RKO (cell line): ENCODE results near the gene EHD1.

Experiments used
- DNase-seq: peaks from one replicate; pipeline ENCODE4 v3.0.0-alpha.2; 2016; ENCODE audit warnings: low spot score

Gene EHD1

DNA sequence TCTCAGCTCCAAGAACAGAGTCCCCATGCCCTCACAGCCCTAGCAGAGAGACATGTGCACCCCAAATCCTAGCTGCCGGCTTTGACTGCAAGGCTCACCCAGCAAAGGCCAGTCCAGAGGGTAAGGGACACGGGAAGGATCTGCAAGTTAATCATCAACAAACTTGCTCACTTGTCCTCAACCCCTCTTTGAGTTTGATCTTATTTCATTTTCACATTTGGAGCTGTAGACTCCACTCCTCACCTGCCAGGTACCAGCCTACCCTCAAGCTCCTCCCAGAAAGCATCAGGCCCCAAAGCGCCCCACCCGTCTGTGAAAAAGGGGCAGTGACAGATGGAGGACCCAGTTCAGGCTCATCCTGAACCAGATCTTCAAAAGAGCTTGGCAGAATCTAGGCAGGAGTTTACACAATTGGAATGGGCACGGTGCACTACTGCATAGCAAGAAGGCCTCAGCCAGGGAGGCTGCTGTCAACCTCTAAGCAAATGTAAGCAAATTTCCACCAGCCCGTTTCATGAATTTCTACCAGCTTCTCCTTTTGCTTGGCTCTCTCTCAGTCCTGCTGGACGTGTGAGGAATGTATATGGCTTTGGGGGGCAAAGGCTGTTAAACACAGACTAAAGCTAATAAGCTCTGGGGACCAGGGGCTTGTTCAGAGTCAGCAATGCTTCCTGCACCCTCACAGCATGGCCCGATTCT, 5.5 kb downstream of the EHD1 start:
- no peak for DNase-seq

DNA sequence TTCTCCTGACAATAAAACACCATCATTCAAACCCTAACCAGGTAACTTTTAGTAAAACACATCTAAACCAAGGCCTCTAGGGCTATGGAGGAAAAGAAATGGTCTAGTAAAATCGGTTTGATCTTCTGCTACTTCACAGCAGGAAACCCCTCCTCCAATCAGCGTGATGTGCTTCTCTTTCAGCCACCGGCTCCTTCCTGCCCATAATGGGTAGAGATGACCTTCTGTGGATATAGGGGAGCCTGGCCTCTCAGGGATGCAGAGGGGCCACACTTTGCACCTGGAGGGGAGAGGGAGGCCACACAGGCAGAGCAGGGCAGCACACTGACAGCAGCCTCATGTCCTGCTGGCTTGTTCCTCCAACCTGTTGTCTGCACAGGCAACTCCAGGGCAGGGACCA, 6.9 kb downstream of the EHD1 start:
- DNase-seq: no peak

DNA sequence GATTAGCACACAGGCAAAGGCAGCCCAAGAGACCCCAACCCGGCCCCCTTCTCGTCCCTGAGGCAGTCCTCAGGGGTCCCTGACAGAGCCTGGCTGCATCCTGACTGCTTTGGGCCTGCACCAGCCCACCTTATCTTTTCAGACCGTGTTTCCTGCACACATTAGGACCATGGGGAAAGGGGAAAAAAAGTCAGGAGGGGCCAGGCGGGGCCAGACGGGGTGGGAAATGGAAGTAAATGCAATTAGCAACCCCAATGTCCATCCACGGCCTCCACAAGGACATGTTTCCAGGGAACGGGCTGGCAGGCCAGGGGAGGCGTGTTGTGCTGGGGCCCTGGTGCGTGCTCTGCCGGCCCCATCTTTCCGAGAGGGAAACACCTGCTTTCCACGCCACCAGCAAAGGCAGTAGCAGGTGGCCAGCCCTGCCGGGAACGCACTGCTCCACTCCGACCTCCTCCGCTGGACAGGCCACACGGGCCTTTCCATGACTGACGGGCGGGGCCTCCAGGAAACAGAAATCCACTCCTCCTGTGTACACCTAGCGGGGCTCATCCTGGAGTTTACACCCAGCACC, 7.4 kb downstream of the EHD1 start:
- no peak for DNase-seq

DNA sequence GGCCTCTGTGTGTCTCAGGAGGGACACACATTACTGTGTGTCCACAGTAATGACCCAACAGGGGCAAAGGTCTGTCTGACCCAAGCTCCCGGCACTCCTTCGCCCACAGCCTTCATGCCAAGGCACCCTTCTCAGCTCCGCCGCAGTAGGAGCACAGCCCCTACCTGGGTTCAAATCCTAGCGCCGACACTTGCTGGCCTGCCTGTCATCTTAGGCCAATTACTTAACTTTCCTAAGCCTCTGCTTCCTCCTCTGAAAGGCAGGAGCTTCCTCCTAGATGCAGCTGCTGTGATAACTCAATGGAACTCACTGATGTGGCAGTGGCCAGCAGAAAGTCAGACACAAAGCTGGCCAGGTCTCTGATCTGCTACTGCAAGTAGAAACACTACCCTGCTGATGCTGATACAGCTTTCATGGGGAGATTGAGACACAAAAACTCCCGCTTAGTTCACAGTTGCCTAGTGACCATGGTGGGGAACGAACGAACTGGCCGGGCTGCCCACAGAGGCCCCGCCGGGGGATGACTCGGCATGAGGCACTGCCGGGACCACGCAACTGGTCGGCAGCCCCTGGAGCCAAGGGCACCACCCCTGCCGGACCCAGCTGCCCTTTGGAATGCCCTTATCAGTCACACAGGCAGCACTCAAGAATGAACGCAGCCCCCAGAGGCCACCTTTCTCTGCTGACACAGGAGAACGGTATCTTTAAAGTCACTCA, 8.1 kb downstream of the EHD1 start:
- peak; percentile 40 for DNase-seq

DNA sequence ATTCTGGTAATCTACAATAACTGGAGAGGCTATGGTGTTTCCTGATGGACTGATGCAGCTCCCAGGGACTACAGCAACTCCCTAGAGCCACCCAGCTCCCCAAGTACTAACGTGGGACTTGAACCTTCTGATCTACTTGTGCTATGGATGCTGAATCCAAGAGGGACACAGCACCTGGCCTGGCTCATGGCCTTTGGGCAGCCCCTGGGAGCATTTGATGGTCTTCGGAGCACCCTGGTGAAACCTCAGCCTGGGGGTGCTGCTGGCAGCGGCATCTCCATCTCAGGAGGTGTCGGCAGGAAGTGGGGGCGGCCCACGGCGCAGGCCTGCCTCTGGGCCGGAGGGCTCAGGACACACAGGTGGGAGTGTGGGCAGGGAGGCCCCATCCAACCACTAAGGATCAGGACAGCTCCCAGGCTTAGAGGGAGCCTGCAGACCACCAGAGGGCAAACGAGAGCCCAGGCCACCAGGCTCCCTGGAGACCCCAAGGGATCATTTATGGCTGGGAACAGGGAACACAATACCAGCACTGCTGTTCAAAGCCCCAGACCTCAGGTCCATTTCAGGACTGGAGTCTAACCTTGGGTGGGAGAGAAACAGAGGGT, 8.7 kb downstream of the EHD1 start:
- no peak for DNase-seq

DNA sequence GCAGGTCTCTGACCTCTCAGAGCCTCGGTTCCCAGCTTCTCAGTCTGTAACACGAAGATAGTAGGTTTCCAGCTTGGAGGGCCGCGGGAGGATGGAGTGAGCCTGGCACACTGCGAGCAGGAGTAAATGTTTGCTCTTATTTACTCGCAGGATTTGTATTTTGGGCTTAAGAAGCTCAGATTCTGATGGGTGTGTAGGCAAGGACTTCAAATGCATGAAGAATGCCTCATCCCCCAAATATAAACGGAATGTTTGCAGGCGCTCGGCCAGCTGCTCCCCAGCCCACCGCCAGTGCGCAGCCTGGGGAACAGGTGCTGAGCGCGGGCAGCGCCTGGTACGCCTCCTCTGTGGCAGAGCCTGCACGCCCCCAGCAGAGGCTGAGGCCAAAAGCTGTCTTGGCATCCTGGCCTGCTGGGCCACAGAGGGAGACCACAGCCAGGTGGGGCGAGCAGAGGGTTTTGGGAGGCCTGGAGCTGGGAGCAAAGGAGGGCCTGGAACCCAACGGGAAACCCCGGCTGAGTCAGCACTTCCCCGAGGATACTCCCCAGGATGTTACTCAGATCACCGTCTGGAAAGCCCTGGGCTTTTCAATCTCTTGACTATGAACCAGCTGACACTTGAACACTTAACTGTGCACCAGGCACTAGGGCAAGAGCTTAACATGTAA, 9.4 kb downstream of the EHD1 start:
- DNase-seq: peak; percentile 59

DNA sequence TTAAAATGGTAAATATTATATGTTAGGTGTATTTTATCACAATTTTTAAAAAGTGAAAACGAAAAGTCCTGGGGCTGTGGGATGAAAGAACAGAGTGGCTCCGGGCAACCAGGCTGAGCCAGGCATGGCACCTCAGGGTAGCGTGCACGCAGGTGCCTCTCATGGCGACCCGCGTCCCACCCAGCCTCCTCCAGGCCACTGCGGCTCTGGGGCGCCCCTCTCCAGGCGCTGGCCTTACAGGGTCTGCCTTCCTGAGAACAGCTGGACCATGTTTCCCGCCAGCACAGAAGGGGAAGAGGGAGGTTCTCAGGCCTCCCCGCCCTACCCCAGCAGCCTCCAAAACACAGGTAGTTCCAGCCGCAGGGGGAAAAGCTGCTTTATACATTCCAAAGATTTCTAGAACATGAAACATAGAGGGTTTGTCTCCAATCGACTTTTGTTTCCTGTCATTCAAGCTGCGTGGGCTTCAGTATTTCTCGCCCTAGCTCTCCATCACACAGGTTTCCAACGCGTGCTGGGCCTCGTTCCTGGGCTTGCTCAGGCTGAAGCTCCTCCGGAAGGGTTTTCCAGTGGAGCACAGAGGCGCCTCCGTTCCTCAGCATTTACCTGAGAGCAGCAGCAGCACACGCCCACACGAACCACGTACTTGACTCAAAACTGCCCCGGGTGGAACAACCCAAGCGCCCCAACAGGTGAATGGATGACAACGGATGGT, 10.5 kb downstream of the EHD1 start:
- DNase-seq: no peak

DNA sequence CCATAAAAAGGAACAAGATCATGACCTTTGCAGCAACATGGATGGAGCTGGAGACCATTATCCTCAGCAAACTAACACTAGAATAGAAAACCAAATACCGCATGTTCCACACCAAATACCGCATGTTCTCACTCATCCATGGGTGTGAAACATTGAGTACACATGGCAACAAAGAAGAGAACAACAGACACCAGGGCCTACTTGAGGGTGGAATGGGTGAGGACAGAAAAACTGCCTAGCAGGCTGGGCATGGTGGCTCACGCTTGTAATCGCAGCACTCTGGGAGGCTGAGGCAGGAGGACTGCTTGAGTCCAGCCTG, 12.3 kb downstream of the EHD1 start:
- no peak for DNase-seq

DNA sequence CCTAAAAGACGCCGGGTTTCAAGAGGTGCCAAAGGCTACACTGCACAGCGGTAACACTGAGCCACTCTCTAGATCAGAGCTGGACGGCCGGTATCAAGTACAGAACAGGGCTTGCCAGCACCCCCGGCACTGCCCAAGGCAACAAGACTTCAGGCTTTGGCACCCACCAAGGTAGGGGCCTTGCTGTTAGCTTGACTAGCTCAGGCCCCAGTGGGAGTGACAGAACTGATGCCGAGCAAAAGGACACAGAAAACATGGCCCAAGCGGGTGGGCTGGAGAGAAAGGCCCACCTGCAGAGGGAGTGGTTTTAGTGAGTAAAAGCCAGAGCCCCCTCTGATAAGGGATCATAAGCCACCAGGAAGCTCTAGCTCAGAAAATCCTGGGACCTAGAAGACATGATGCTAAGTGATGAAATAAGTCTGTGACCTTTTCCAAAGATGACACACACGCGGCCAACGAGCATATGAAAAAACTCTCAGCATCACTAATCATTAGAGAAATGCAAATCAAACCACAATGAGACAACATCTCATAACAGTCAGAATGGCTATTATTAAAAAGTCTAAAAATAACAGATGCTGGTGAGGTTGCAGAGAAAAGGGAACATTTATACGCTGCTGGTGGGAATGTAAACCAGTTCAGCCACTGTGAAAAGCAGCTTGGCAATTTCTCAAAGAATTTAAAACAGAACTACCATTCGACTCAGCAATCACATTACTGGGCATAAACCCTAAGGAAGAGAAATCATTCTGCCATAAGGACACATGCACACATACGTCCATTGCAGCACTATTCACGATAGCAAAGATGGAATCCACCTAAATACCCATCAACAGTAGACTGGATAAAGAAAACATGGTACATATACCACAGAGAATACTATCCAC, 12.9 kb downstream of the EHD1 start:
- no peak for DNase-seq

DNA sequence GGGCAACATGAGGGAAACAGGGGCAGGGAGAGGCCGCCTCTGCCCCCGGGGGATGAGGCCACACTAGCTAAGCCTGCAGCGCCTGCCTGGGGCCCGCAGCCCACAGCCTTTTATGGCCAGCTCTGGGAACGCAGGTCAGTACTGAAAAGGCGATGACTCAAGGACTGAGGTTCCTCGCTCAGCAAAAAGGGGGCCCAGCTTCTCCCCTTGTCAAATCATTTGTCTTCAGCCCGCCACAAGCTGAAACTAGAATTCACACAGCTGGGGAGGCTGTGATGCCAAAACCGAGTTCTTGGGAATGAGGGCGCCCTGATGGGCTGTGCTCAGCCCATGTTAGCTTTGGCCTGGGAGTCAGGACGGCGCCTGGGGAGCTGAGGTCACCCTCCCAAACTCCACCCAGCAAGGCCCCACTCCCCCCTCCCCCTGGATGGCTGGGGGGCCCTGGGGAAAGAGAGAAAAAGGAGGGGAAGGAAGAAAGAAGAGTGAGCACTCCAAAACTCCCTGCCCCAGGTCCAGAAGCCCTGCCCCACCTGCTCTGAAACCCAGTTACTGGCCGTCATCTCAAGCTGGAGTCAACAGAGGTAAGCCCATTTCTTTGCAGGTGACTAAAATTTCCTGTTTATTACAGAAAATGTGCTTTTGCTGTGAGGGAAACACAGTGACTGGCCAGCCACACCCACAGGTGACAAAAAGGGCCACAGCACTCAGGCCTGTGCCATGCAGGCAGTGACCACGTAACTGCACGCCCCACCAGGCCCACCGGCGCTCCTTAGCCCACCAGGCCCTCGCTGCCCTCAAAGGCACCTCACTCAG, 13.7 kb downstream of the EHD1 start:
- no peak for DNase-seq

DNA sequence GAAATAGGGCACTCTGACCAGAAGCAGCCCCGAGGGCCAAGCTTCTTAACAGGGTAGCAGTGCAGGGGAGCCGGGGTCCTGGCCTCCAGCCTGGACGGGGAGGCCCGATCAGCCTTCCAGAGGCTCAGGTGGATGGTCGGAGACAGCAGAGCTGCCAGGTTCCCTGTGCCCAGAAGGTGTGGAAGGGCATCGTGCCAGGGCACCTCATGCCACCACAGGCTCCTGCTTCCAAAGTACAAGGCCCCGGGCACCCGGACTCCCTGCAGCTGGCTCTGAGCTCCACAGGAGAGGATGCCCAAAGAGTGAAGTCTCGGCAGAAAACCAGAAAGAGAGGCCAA, 14.3 kb downstream of the EHD1 start:
- DNase-seq: no peak

DNA sequence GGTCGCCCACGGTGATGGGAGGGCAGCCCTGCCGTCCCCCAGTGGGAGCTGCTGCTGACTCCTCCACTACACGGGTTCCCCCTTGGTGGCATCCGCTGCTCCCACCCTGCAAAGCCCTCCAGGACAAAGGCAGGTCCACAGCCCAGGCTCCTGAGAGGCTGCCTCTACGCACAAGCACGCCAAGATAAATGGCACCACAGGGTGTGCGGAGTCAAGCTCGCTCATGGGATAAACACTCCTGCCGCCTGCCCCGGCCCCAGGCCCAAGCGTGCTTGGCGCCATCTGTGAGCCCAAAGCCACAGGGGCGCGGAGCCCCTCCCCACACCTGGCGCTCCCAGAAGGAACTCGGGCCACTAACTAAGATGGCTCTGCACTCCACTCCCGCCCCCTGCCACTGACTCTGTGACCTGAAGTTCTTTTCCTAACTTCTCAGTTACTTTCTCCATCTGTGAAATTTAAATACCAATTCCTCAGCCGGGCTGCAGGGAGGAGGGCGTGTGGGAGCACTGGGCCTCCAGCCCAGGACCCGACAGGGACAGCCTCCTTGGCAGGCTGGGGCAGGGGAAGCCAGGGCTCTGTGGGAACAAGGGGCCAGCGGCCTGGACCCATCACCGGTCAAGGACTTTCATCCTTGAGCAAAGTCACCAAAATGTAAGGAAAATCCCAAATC, 14.9 kb downstream of the EHD1 start:
- no peak for DNase-seq

DNA sequence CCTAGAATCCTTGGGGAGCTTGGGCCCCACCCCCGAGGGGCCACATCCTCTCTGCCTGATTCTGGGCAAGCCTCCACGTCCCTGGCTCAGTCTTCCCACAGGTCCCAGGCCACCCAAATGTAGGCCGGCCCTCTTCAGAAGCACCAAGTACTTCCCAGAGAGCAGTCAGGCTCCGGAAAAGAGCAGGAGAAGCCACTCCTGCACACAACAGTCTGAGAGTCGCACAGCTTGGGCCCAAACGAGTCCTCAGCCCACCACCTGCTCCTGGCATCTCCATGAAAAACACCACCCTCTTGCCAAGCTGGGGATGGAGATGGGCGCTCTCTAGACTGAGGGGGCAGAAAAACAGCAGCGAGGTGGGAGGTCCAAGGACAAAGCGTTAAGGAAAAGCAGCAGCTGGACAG, 15.4 kb downstream of the EHD1 start:
- no peak for DNase-seq

DNA sequence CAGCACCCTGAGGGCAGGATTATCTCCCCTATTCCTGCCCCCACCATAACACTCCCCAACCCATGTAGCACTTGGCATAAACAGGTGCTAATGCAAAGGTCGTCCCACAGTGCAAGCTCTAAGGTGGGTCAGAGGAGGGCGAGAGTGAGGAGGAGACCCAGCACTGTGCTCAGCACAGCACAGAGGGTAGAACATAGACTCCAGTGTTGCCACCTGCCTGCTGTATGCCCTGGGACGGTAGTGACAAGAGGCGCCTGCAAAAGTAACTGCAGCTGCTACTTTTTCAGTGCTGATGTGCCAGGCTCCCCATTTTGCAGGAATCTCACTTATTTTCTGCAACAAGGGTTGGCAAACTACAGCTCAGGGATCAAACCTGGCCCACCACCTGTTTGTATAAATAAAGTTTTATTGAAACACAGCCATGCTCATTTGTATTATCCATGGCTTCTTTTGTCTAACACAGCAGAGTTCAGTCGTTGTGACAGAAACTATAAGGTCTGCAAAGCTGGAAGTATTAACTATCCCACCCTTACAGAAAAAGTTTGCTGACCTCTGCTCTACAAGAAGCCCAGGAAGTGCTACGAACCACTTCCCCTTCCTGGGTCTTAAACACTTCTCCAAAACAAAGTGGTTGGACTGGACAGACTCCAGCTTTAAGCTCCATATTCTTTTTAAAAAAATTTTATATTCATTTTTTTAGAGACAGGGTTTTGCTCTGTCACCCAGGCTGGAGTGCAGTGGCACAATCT, 17.0 kb downstream of the EHD1 start:
- DNase-seq: no peak

DNA sequence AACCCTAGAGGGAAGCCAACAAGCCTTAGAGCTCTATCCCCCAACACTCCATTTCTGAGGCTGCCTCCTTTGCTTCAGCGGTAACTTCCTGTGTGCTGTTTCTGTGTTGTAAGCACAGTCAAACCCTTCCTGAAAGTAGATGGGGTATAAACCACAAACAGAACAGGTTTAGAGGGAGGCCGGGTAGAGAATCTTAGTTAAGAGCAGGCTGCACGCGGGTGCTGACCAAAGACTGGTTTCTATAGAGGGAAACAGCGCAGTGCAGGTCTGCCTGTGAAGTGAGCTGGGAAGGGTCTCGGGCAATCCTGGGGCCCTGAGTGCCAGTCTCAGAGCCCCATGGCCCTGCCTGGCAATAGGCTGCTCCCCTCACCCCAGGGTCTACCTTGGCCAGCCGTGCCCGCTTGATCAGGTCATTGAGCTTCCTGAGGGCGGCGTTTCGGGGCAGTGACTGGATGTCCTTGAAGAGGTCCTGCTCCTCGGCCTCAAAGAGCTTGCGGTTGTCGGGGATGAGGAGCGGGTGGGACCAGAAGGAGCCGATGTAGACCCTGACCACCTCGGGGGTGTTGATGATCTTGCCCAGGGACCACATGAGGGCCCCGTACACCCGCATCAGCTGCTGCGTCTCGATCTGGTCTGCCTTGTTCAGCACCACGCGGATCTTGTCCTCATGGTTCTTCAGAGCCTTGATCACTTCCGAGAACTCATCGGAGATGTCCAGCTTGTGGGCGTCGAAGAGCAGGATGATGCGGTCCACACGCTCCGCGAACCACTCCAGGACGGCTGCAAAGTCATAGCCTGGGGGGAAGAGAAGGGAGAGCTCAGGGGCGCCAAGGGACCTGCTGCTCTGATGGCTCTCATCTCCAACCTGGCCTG, 18.6 kb downstream of the EHD1 start:
- no peak for DNase-seq

DNA sequence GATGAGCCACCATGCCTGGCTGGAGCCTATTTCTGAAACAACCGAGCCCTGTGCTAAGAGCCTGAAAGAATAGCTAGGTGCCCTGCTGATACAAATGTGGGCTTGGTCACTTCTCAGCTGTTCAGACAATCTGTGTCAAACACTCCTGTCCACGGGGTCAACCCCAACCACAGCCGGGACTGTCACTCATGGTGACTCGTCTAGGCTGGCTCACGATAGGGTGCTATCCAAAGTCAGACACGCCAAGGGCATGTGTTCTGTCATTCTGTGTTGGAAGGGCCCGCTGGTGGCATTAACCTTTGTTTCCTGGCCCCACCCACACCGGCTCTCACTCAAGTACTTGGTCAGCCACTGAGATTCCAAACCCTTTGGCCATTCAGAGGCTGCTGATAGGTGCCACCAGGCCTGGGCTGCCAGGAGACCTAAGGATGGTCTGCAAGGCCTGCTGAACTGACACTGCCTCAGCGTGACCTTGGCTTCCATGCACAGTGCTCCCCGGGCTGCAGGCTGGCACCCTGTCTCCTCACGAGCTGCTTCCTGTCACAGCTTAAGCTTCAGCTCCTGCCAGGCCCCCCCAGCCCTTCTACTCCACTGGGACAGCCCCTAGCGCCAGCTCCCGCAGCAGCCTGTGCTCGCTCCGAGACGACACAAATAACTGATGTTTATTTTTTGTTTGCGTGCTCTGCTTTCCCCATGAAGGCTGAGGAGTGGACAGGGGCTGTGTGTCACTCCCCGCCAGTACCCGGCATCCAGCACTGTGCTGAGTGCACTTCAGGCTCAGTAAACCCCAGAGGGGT, 19.8 kb downstream of the EHD1 start:
- no peak for DNase-seq

DNA sequence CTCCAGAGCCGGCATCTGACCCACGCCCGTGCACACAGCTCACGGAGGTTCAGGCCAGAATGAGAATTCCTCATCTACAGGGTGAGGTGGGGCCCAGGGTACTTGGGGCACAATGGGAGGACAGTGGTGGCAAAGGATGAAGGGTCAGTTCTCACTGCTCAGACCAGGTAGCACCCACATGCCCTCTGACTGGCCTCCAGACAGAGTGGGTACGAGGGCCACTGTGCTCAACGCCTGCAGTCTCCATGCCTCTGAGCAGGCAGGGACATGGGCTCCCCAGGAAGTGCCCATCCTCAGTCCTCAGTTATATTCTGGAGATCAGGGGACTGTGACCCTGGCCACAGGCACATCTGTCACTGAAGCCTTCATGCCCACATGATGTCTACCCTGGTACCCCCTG, 20.9 kb downstream of the EHD1 start:
- no peak for DNase-seq
